Skeletal muscle tissue (tissue), 4 donors: Measurements from ENCODE around the gene BRAF. TPM values are rescaled to one million over a fixed set of nuclear protein-coding genes. Genes with fewer than 3 reads are reported as not detected.

Experiments used
- H3K27ac ChIP-seq: one replicate; pipeline ENCODE4 v1.7.0; 2013; ENCODE audit warnings: mild to moderate bottlenecking, low read depth, low read length, inconsistent platforms
- H3K27me3 ChIP-seq, 3 donors: one replicate each; pipeline ENCODE4 v1.7.0; 2013; ENCODE audit warnings: low read length in 3 of 3; ENCODE audit not compliant: control insufficient read depth in 3 of 3, insufficient read depth in 3 of 3
- H3K36me3 ChIP-seq, 3 donors: one replicate each; pipeline ENCODE4 v1.7.0; 2013; ENCODE audit warnings: low read length in 3 of 3; ENCODE audit not compliant: control insufficient read depth in 3 of 3, insufficient read depth in 3 of 3
- H3K4me1 ChIP-seq, 3 donors: one replicate each; pipeline ENCODE4 v1.7.0; 2013; ENCODE audit warnings: low read length in 3 of 3, mild to moderate bottlenecking in 3 of 3; ENCODE audit not compliant: control insufficient read depth in 3 of 3, insufficient read depth in 3 of 3
- H3K4me3 ChIP-seq, 3 donors: one replicate each; pipeline ENCODE4 v1.7.0; 2013; ENCODE audit warnings: low read length in 3 of 3
- H3K9ac ChIP-seq, 3 donors: one replicate each; pipeline ENCODE4 v1.7.0; 2013; ENCODE audit warnings: low read length in 3 of 3, mild to moderate bottlenecking in 3 of 3, moderate library complexity in 2 of 3, low read depth in 1 of 3
- H3K9me3 ChIP-seq, 3 donors: one replicate each; pipeline ENCODE4 v1.7.0; 2013; ENCODE audit warnings: low read length in 3 of 3; ENCODE audit not compliant: control insufficient read depth in 3 of 3
- total RNA-seq: library from RNA; depleted of rRNA; stranded (reverse); fragments of >200 nt; gene quantifications from one replicate; pipeline ENCODE4 v1.2.3, GENCODE V29; 2014
- donor health status: Osteomylitis.

BRAF gene
- total RNA-seq, 1 donor from 2014 or later: 38.6 TPM

- no peaks in the 10 kb centered on the region for H3K27me3 ChIP-seq
- no peaks in the 10 kb centered on the region for H3K4me1 ChIP-seq
- no peak overlapping the region for H3K9ac ChIP-seq
- no peaks in the 10 kb centered on the region for H3K36me3 ChIP-seq
- no peak overlapping the region for H3K4me3 ChIP-seq
- no peaks in the 10 kb centered on the region for H3K9me3 ChIP-seq
- no peak overlapping the region for H3K27ac ChIP-seq
Measured at GRCh38 chr7:140902303-140902953, 22.3 kb downstream of the BRAF start.

DNA sequence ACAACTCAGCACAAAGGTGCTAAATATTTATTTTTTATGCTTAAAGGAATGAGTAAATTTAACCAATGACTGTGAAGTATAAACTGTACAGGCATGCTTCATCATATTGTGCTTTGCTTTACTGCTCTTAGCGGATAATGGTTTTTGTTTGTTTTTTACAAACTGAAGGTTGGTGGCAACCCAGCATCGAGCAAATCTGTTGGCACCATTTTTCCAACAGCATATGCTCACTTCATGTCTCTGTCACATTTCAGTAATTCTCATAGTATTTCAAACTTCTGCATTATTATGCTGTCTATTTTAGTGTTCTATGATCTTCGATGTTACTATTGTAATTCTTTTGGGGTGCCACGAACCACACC lies 22.8 kb downstream of the BRAF start:
- Histone ChIP-seq H3K27me3 (no peaks in the 10 kb centered on the region), H3K4me3 (no peak overlapping the region), H3K27ac (no peak overlapping the region), H3K4me1 (no peaks in the 10 kb centered on the region), H3K9ac (no peak overlapping the region), H3K36me3 (no peaks in the 10 kb centered on the region), H3K9me3 (no peaks in the 10 kb centered on the region)

GRCh38 chr7:140899883-140900282 lies 24.8 kb downstream of the BRAF start:
- Histone ChIP-seq H3K36me3 (no peaks in the 10 kb centered on the region), H3K27me3 (no peaks in the 10 kb centered on the region), H3K9ac (no peak overlapping the region)

DNA sequence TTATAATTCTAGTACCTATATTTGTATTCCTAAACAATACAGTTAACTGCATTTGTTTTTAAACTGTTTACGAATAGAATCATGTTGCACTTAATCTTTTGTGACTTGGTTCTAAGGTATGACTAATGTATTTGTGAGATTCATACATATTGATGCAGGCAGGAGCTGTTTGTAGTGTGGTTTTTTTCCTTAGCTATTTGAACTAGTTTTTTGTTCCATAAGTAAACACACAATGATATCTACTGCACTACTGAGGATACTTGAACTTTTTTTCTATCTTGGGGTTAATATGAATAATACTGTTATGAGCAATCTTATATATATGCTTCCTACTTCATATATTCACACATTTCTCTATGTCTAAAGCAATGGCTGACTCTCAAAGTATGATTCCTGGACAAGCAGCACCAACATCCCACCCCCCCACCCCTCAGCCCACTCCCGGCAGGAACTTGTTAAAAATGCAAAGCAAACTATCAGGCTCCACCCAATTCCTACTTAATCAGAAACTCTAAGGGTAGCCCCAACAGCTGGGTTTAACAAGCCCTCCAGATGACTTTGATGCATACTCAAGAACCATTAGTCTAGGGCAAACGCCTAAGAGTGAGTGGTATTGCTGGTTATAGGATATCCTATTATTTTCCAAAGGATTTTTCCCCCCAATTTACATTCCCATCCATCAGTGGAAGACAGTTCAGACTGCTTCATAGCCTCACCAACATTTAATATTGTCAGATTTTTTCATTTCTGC lies 25.8 kb downstream of the BRAF start:
- H3K36me3 ChIP-seq: no peaks in the 10 kb centered on the region
- H3K9ac ChIP-seq: no peak overlapping the region
- H3K4me1 ChIP-seq: no peaks in the 10 kb centered on the region
- H3K27me3 ChIP-seq: no peaks in the 10 kb centered on the region
- no peaks in the 10 kb centered on the region for H3K9me3 ChIP-seq
- no peak overlapping the region for H3K27ac ChIP-seq
- no peak overlapping the region for H3K4me3 ChIP-seq

More at GRCh38 chr7:140899883-140900282, 24.8 kb downstream of the BRAF start:
- no peak overlapping the region for H3K4me3 ChIP-seq
- H3K4me1 ChIP-seq: no peaks in the 10 kb centered on the region
- no peaks in the 10 kb centered on the region for H3K9me3 ChIP-seq
- H3K27ac ChIP-seq: no peak overlapping the region

- Histone ChIP-seq H3K9ac (no peak overlapping the region), H3K9me3 (no peaks in the 10 kb centered on the region), H3K4me1 (no peaks in the 10 kb centered on the region), H3K27me3 (no peaks in the 10 kb centered on the region), H3K27ac (no peak overlapping the region), H3K36me3 (no peaks in the 10 kb centered on the region), H3K4me3 (no peak overlapping the region)
Measured at GRCh38 chr7:140896996-140897395, 27.7 kb downstream of the BRAF start.

DNA sequence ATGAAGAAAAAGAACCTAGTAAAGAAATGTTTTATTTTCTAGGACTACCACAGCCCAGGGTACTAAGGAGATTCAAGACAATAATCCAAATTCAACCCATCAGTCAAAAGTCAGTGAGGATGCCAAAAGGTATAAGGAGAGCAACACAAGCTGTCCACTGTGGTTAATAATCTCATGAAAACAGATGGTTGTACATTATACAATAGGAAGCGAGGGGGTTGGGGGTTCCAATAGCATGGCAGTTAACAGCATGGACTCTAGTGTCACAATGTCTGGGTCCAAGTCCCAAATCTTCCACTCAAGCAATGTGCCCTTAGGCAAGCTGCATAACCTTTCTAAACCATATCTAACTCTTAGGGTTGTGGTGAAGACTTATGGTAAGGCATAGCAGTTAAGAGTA lies 35.1 kb downstream of the BRAF start:
- Histone ChIP-seq H3K27me3 (no peaks in the 10 kb centered on the region), H3K27ac (no peak overlapping the region), H3K4me3 (no peak overlapping the region), H3K9ac (no peak overlapping the region), H3K36me3 (no peaks in the 10 kb centered on the region), H3K4me1 (peaks cover 0 to 4% (median 0%) of the 10 kb centered on the region in 3 donors), H3K9me3 (no peaks in the 10 kb centered on the region)

DNA sequence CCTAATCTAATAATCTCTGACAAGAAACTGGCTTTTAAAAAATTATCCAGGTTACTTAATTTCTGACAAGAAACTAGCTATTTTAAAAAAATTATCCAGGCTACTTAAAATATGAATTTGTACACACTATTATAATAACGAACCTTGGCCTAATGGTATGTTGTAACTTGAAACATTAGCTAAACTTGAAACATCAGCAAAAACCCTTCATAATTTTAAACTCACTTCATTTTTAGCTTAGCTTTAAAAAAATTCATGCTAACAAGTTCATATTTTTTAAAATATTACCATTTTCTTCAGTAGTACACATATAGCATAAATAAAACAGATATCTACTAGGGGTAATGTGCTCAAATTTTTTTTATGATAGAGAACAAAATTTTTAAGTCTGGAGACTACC lies 35.6 kb downstream of the BRAF start:
- H3K36me3 ChIP-seq: no peaks in the 10 kb centered on the region
- H3K9me3 ChIP-seq: no peaks in the 10 kb centered on the region
- peaks cover 0 to 4% (median 0%) of the 10 kb centered on the region in 3 donors for H3K4me1 ChIP-seq

DNA sequence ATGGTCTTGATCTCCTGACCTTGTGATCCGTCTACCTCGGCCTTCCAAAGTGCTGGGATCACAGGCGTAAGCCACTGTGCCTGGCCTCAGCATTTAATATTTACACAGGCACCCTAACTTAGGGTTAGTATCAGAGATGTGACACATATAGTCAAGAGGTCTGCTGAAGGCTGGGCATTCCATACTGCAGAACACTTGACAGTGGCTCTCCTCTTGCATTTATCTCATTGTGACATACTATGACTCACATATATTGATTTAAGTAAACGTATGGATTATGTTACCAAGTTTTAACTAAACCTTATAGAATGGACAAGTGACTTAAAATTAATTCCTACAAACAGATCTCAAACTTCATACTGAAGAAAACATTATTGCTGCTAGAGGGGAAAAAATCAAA lies 36.6 kb downstream of the BRAF start:
- Histone ChIP-seq H3K4me3 (no peak overlapping the region), H3K9ac (no peak overlapping the region), H3K9me3 (no peaks in the 10 kb centered on the region), H3K36me3 (no peaks in the 10 kb centered on the region), H3K27ac (no peak overlapping the region), H3K27me3 (no peaks in the 10 kb centered on the region), H3K4me1 (peaks cover 0 to 4% (median 0%) of the 10 kb centered on the region in 3 donors)

More for the DNA sequence above, 35.6 kb downstream of the BRAF start:
- Histone ChIP-seq H3K27ac (no peak overlapping the region), H3K4me3 (no peak overlapping the region), H3K9ac (no peak overlapping the region), H3K27me3 (no peaks in the 10 kb centered on the region)

DNA sequence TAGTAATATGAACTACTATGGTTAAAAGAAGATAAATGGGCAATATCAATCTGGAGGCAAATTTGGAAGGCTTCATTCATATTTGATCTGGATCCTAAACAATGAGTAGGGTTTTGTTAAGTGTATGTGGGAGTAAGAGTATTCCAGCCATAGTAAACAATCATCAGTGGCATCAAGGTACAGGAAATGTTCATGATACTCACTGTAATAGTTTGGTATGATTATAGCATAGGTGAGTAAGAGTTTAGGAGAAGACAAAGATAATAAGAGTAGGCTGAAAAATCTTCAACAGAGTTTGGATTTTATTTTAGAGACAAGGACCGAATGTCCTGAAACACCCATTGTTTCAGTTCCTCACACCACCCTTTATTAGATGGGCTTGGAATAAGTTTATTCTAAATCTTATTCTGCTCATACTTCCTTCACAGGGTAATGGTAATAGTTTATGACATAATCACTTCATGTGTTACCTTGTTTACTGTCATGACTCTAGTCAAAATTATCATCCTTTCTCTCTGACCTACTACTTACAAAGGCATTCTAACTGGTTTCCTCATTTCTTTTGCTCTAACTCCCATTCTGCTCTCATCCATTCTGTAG lies 38.9 kb downstream of the BRAF start:
- Histone ChIP-seq H3K9me3 (no peaks in the 10 kb centered on the region), H3K4me3 (no peak overlapping the region), H3K27me3 (no peaks in the 10 kb centered on the region), H3K9ac (no peak overlapping the region), H3K27ac (no peak overlapping the region), H3K4me1 (peaks cover 0 to 4% (median 0%) of the 10 kb centered on the region in 3 donors), H3K36me3 (no peaks in the 10 kb centered on the region)

DNA sequence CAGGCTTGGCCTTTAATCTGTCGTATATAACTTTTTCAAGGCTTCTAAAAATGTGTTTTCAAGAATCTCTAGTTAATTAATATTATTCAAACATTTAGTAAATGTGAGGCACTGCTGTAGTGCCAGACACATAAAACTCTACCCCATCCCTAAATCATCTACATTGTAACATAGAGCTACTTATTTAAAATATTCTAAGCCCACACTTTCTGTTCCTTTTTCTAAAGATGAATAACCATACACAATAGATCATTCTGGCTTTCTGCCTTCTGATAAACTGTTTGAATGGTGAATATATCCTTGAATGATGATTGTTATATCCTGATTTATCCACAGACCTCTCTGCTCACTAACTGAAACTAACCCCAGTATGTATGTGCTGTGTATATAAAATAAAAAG lies 41.4 kb downstream of the BRAF start:
- no peaks in the 10 kb centered on the region for H3K36me3 ChIP-seq
- no peak overlapping the region for H3K27ac ChIP-seq
- no peak overlapping the region for H3K4me3 ChIP-seq
- no peaks in the 10 kb centered on the region for H3K27me3 ChIP-seq
- no peak overlapping the region for H3K9ac ChIP-seq
- H3K4me1 ChIP-seq: no peaks in the 10 kb centered on the region
- H3K9me3 ChIP-seq: no peaks in the 10 kb centered on the region
